ENCODE results near the gene LRRC8C. TPM values are rescaled to one million over a fixed set of nuclear protein-coding genes. Genes with fewer than 3 reads are reported as not detected.
A peak's percentile ranks its signal among the peaks of the same experiment; 100 is the strongest.

Gene LRRC8C
- total RNA-seq, 2 experiments from 2014 or later = 28.4 to 30.2 TPM

DNA sequence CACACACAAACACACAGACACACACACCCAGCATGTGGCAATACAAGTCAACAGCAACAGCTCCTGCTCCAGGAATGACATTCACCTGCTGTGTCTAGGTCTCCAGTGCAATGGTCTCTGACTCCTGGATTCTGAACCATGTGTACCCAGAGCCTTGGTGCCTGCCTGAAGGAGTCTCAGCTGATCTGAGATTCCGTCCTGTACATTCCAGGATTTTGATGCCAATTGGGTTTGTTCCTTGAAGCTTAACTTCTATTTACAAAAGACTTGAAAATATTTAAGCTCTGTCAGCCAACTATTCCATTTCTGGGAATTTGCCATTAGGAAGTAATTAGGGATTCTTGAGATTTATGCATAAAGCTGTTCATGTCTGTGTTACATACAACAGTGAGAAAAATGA lies 102.6 kb downstream of the LRRC8C start:
- TF ChIP-seq, protein P1, sequence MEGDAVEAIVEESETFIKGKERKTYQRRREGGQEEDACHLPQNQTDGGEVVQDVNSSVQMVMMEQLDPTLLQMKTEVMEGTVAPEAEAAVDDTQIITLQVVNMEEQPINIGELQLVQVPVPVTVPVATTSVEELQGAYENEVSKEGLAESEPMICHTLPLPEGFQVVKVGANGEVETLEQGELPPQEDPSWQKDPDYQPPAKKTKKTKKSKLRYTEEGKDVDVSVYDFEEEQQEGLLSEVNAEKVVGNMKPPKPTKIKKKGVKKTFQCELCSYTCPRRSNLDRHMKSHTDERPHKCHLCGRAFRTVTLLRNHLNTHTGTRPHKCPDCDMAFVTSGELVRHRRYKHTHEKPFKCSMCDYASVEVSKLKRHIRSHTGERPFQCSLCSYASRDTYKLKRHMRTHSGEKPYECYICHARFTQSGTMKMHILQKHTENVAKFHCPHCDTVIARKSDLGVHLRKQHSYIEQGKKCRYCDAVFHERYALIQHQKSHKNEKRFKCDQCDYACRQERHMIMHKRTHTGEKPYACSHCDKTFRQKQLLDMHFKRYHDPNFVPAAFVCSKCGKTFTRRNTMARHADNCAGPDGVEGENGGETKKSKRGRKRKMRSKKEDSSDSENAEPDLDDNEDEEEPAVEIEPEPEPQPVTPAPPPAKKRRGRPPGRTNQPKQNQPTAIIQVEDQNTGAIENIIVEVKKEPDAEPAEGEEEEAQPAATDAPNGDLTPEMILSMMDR (IDR thresholded peaks at IDR 0.05) = no peak
- no peak for ATAC-seq (ENCODE audit: poor library complexity)
- intact Hi-C loops (cut with DNase I, micrococcal nuclease) = no loop called here
- no peaks in the 10 kb centered on the region for H3K36me3 ChIP-seq (ENCODE audit: insufficient read depth, low read length)
- Mint-ChIP-seq H3K9me3 (no peaks in the 10 kb centered on the region), H3K36me3 (ENCODE audit: low read depth) (no peaks in the 10 kb centered on the region), H3K27ac (no peak overlapping the region), H3K27me3 (no peaks in the 10 kb centered on the region), H3K4me3 (no peak overlapping the region), H3K4me1 (ENCODE audit: low read depth) (peaks cover 41% of the 10 kb centered on the region)
- no peak overlapping the region for H3K27ac ChIP-seq (ENCODE audit: low read depth in 1 of 2, low read length in 2 of 2)
- H3K4me3 ChIP-seq (ENCODE audit: low read length) = no peak overlapping the region
- H3K9me3 ChIP-seq (ENCODE audit: control insufficient read depth in 1 of 2, insufficient read depth in 1 of 2, low read length in 2 of 2) = peaks cover 0 to 8% of the 10 kb centered on the region in 2 experiments
- ChIA-PET CTCF (interaction anchor here (1.4 kb wide), 1 partner anchor 9 kb away, joined by 3 read pairs; no protein-coding TSS in a partner anchor), POLR2A (no interaction called here)
- peaks cover 19% of the 10 kb centered on the region for H3K4me1 ChIP-seq (ENCODE audit: insufficient read depth, low read length)
- DNase-seq = no peak
- no peaks in the 10 kb centered on the region for H3K27me3 ChIP-seq (ENCODE audit: control insufficient read depth in 1 of 2, insufficient read depth in 2 of 2, low read length in 2 of 2)

- Histone ChIP-seq H3K27ac (ENCODE audit: low read depth in 1 of 2, low read length in 2 of 2) (no peak overlapping the region), H3K9me3 (ENCODE audit: control insufficient read depth in 1 of 2, insufficient read depth in 1 of 2, low read length in 2 of 2) (peaks cover 0 to 8% of the 10 kb centered on the region in 2 experiments), H3K4me3 (ENCODE audit: low read length) (no peak overlapping the region), H3K36me3 (ENCODE audit: insufficient read depth, low read length) (no peaks in the 10 kb centered on the region), H3K4me1 (ENCODE audit: insufficient read depth, low read length) (peaks cover 30% of the 10 kb centered on the region), H3K27me3 (ENCODE audit: control insufficient read depth in 1 of 2, insufficient read depth in 2 of 2, low read length in 2 of 2) (no peaks in the 10 kb centered on the region)
- H3K4me3 Mint-ChIP-seq = no peak overlapping the region
- no peaks in the 10 kb centered on the region for H3K36me3 Mint-ChIP-seq (ENCODE audit: low read depth)
- no peaks in the 10 kb centered on the region for H3K9me3 Mint-ChIP-seq
- H3K27me3 Mint-ChIP-seq = no peaks in the 10 kb centered on the region
- H3K27ac Mint-ChIP-seq = no peak overlapping the region
- CTCF ChIA-PET = interaction anchor here (1.0 to 1.5 kb wide), 2 partner anchors 10 to 80 kb away, joined by 3 to 5 read pairs; no protein-coding TSS in a partner anchor
- H3K4me1 Mint-ChIP-seq (ENCODE audit: low read depth) = peaks cover 44% of the 10 kb centered on the region
- no peak for DNase-seq
- TF ChIP-seq, protein P1 (IDR thresholded peaks at IDR 0.05) = no peak
- intact Hi-C loops (cut with DNase I, micrococcal nuclease) = no loop called here
- POLR2A ChIA-PET = no interaction called here
- no peak for ATAC-seq (ENCODE audit: poor library complexity)
These were observed 104.2 kb downstream of the LRRC8C start for GRCh38 chr1:89736937-89737733.

- Mint-ChIP-seq H3K36me3 (ENCODE audit: low read depth) (no peaks in the 10 kb centered on the region), H3K4me3 (no peak overlapping the region), H3K27ac (peak overlapping the region; percentile 25), H3K27me3 (no peaks in the 10 kb centered on the region), H3K4me1 (ENCODE audit: low read depth) (peaks cover 45% of the 10 kb centered on the region), H3K9me3 (no peaks in the 10 kb centered on the region)
- CTCF ChIA-PET = interaction anchor here (1.0 to 1.5 kb wide), 2 partner anchors 11 to 25 kb away, joined by 3 to 5 read pairs; no protein-coding TSS in a partner anchor
- Histone ChIP-seq H3K27ac (ENCODE audit: low read depth in 1 of 2, low read length in 2 of 2) (no peak overlapping the region), H3K4me1 (ENCODE audit: insufficient read depth, low read length) (peaks cover 30% of the 10 kb centered on the region), H3K4me3 (ENCODE audit: low read length) (no peak overlapping the region), H3K36me3 (ENCODE audit: insufficient read depth, low read length) (no peaks in the 10 kb centered on the region), H3K27me3 (ENCODE audit: control insufficient read depth in 1 of 2, insufficient read depth in 2 of 2, low read length in 2 of 2) (no peaks in the 10 kb centered on the region), H3K9me3 (ENCODE audit: control insufficient read depth in 1 of 2, insufficient read depth in 1 of 2, low read length in 2 of 2) (peaks cover 0 to 8% of the 10 kb centered on the region in 2 experiments)
- ATAC-seq (ENCODE audit: poor library complexity) (no peak), DNase-seq (no peak)
- intact Hi-C loops (cut with DNase I, micrococcal nuclease) = no loop called here
- POLR2A ChIA-PET = no interaction called here
- TF ChIP-seq, protein P1 (IDR thresholded peaks at IDR 0.05) = no peak
These were observed 105.1 kb downstream of the LRRC8C start for GRCh38 chr1:89737985-89738510.

All from CD4-positive, alpha-beta T cell (primary cell).